Left ventricle myocardium inferior (tissue), 1 donor: ENCODE data around the gene HSPB7. TPM values are rescaled to one million over a fixed set of nuclear protein-coding genes. Genes with fewer than 3 reads are reported as not detected.
A peak's percentile ranks its signal among the peaks of the same experiment; 100 is the strongest.

Source experiments
- DNase-seq: peaks from one replicate; pipeline ENCODE4 v3.0.0-alpha.2; 2020
- H3K27ac ChIP-seq: fragments of 200-600 bp; replicated peaks from 2 replicates; pipeline ENCODE4 v1.8.0; 2021
- H3K27me3 ChIP-seq: fragments of 200-600 bp; 2 replicates; pipeline ENCODE4 v1.8.0; 2021; ENCODE audit warnings: low read depth
- H3K36me3 ChIP-seq: fragments of 200-600 bp; 2 replicates; pipeline ENCODE4 v1.8.0; 2021
- H3K4me1 ChIP-seq: fragments of 200-600 bp; 2 replicates; pipeline ENCODE4 v1.8.0; 2021
- H3K4me3 ChIP-seq: fragments of 200-600 bp; 2 replicates; pipeline ENCODE4 v1.8.0; 2021; ENCODE audit warnings: mild to moderate bottlenecking, moderate library complexity
- H3K9me3 ChIP-seq: fragments of 200-600 bp; replicated peaks from 2 replicates; pipeline ENCODE4 v1.8.0; 2021
- CTCF ChIP-seq: fragments of 200-600 bp; IDR thresholded peaks from 2 replicates; pipeline ENCODE4 v1.8.0; 2021; ENCODE audit warnings: antibody characterized with exemption, mild to moderate bottlenecking, borderline replicate concordance
- intact Hi-C: fragments of 100-400 bp; cut with micrococcal nuclease; formaldehyde crosslinking; loops from one replicate; pipeline ENCODE4 v1.11.0; 2022
- total RNA-seq: library from RNA; stranded (reverse); fragmentation: NEBNext Ultra II Directional; extraction: Animal tissue kit (Norgen Biotek cat#: 25700); gene quantifications from one replicate; pipeline ENCODE4 v1.2.1, GENCODE V29; 2021
- donor health status: DM: no; HTN: yes; CAD: no; lungs with severe emphysema.

Gene HSPB7
- total RNA-seq, 1 donor from 2014 or later, result 4,061 TPM

- peak overlapping the region; percentile 97 for H3K27ac ChIP-seq
These were observed 2.5 kb upstream of the HSPB7 start for GRCh38 chr1:16020325-16020724.

GRCh38 chr1:16019644-16020277 is 1.9 kb upstream of the HSPB7 start:
- H3K4me3 ChIP-seq, result peak overlapping the region; percentile 74
- H3K9me3 ChIP-seq, result no peaks in the 10 kb centered on the region
- H3K27ac ChIP-seq, result peak overlapping the region; percentile 97
- H3K27me3 ChIP-seq, result no peaks in the 10 kb centered on the region
- peaks cover 10% of the 10 kb centered on the region for H3K36me3 ChIP-seq
- peaks cover 64% of the 10 kb centered on the region for H3K4me1 ChIP-seq
- no peak for TF ChIP-seq CTCF
- peak; percentile 74 for DNase-seq
- intact Hi-C loops, result no loop called here

More at GRCh38 chr1:16020325-16020724, 2.5 kb upstream of the HSPB7 start:
- no peak for TF ChIP-seq CTCF
- Histone ChIP-seq H3K9me3 (no peaks in the 10 kb centered on the region), H3K4me3 (peak overlapping the region; percentile 2), H3K27me3 (no peaks in the 10 kb centered on the region), H3K36me3 (peaks cover 10% of the 10 kb centered on the region), H3K4me1 (peaks cover 59% of the 10 kb centered on the region)
- peak; percentile 48 for DNase-seq
- intact Hi-C loops, result no loop called here

- peak; percentile 33 for DNase-seq
- no peak for TF ChIP-seq CTCF
- Histone ChIP-seq H3K4me3 (peak overlapping the region; percentile 74), H3K27me3 (no peaks in the 10 kb centered on the region), H3K9me3 (no peaks in the 10 kb centered on the region), H3K36me3 (peaks cover 10% of the 10 kb centered on the region), H3K27ac (peak overlapping the region; percentile 97), H3K4me1 (peaks cover 72% of the 10 kb centered on the region)
- intact Hi-C loops, result no loop called here
These were observed 1.2 kb upstream of the HSPB7 start for GRCh38 chr1:16018749-16019643.

GRCh38 chr1:16018308-16018707 is 465 bp upstream of the HSPB7 start:
- Histone ChIP-seq H3K4me1 (peaks cover 79% of the 10 kb centered on the region), H3K9me3 (no peaks in the 10 kb centered on the region), H3K27ac (peak overlapping the region; percentile 97), H3K27me3 (no peaks in the 10 kb centered on the region), H3K36me3 (peaks cover 10% of the 10 kb centered on the region), H3K4me3 (peak overlapping the region; percentile 74)
- TF ChIP-seq CTCF, result no peak
- DNase-seq, result peak; percentile 31
- intact Hi-C loops, result no loop called here

GRCh38 chr1:16017076-16017460 is 775 bp downstream of the HSPB7 start:
- Histone ChIP-seq H3K9me3 (no peaks in the 10 kb centered on the region), H3K27ac (peak overlapping the region; percentile 97), H3K36me3 (peaks cover 10% of the 10 kb centered on the region), H3K4me3 (peak overlapping the region; percentile 74), H3K4me1 (peaks cover 91% of the 10 kb centered on the region), H3K27me3 (no peaks in the 10 kb centered on the region)
- no peak for DNase-seq
- TF ChIP-seq CTCF, result no peak
- intact Hi-C loops, result no loop called here
